Fibroblast of skin of scalp (primary cell): Measurements from ENCODE around the gene PDIA2.
"Not testable (repeated sequence)": the region's sequence is repeated elsewhere in the genome, so short reads cannot be mapped to it uniquely, and the experiment has no call there.

Experiments used
- DNase-seq: peaks from one replicate; pipeline ENCODE4 v3.0.0-alpha.2; 2013

The PDIA2 gene

GRCh38 chr16:301950-302349 lies 19.0 kb downstream of the PDIA2 start:
- DNase-seq, result no peak

GRCh38 chr16:303760-304505 lies 21.0 kb downstream of the PDIA2 start:
- no peak for DNase-seq

DNA sequence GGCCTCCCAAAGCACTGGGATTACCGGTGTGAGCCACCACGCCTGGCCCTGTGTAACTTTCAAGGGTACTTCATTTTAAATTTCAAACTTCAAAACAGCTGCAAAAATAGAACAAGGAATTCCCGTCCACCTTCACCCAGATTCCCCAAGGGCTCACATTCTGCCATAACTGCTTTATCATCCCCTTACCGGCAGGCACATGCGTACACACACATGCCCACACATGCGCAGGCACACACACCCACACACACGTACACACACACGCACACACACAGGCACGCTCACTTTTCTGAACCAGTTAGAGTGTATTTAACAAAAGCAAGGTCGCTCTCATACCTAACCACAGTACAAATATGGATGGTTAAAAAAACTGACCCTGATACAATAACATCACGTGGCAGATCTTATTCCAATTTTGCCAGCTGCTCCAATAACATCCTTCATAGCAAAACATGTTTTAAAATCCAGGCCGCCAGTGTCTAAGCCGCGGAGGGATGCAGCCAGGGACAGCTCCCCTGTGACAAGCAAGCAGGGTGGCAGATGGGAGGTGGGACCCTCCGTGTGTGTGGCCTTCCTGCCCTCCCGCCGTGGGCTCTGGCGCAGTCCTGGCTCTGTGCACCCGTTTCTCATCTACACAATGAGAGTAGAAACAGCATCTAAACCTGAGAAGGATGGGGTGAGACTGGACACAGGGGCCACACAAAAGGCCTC lies 23.1 kb downstream of the PDIA2 start:
- DNase-seq, result no peak

GRCh38 chr16:306911-307370 lies 24.0 kb downstream of the PDIA2 start:
- DNase-seq, result no peak

DNA sequence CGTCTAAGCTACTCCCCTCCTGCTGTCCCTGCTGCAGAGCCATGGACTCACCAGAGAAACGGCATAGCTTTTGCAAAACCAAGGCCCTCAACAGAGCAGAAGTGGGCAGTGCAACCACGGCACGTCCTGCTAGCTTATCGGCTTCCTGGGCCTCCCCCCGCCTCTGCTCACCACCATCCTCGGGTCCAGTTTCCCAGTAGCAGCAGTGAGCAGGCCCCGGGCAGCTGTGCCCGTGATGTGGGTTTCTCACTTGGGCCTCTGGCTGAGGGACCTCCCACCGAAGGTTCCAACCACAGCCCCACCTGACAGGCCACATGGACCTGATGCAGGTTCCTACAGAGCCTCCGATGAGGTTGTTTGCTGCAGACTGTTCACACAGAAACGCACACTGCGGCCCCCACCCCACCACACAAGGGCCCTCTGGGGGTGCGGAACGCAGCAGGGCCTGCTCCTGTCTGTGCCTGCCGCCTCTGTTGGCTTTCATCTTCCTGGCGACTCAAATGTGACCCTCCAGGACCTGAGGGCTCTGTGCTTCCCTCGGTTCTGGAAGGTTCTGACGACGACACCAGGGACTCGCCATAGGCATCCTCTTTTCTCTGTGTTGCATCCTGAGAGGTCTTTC lies 24.8 kb downstream of the PDIA2 start:
- no peak for DNase-seq

DNA sequence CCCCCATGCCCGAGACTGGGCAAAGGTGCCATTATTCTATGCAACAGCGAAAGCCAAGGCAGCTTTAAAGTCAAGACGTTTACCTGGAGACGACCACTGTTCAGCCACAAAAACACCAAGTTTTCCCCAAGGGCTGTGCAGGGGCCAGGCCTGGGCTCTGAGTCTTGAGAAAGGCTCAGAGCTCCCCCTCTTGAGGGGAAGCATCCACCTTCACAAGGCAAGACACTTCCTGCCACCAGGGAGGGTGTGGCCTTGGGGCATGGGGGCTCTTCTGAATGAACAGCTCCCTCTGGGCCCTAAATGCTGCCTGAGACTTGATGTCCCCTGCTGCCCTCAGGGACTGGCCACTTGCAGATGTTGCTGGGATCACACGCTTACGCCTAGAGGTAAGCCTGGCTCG lies 26.5 kb downstream of the PDIA2 start:
- no peak for DNase-seq

DNA sequence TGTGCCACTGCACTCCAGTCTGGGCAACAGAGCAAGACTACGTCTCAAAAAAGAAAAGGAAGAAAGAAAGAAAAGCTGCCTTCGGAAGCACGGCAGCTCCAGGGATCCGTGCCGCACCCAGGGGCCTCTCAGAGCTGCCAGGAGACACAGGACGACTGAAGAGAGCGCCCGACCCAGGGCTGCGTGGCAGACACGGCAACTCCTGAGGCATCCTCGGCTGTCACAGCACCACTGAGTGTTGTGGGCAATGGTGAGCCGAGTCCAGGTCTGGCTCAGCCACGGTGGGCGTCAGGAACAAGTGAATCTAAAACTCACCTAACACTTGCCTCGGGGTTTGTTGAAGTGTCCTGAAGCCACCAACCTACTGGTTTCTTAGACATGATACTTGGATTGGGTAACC lies 28.8 kb downstream of the PDIA2 start:
- no peak for DNase-seq

GRCh38 chr16:314351-314750 lies 31.4 kb downstream of the PDIA2 start:
- no peak for DNase-seq

DNA sequence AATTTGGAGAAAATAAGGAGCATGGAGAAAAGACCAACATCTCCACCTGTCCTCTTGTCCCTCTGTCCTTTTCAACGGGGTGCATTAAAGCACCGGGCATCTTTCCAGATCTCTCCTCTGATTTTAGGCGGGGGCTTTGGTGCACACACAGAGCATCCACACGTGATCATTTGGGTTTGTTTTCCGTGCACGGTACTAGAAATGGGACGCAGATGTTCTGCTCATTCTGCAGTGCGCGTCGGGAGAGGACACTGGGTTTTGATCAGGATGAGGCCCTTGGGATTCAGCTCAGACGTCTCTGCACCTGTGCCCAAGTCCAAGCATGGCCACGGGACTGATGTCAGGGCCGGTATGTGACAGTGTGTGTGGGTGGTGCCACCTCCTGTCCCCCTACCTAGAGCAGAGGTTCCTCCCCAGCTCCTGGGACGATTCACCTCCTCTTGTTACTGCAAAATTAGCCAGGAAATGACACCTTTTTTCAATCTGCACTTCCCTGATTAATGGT lies 31.9 kb downstream of the PDIA2 start:
- DNase-seq, result no peak

DNA sequence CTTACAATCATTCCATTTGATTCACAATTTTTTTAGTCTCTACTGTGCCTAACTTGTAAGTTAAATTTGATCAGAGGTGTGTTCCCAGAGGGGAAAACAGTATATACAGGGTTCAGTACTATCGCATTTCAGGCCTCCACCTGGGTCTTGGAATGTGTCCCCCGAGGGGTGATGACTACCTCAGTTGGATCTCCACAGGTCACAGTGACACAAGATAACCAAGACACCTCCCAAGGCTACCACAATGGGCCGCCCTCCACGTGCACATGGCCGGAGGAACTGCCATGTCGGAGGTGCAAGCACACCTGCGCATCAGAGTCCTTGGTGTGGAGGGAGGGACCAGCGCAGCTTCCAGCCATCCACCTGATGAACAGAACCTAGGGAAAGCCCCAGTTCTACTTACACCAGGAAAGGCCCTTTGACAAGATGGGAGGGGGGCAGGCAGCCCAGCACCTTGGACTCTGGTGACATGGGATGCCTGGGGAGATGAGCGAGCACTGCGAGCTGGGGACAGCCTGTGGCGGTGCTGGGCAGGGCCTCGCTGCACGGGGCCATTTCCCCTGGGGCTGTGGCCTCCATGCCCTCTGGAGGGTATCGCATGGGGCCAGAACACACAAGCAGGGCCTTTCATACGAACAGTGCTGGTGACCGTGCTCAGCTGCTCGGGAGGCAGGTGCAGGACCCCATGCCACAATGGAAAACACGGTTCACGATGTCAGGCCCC lies 33.9 kb downstream of the PDIA2 start:
- DNase-seq, result no peak

GRCh38 chr16:317583-317982 lies 34.6 kb downstream of the PDIA2 start:
- DNase-seq, result no peak

- DNase-seq, result no peak
Measured at GRCh38 chr16:318628-319027, 35.7 kb downstream of the PDIA2 start.

DNA sequence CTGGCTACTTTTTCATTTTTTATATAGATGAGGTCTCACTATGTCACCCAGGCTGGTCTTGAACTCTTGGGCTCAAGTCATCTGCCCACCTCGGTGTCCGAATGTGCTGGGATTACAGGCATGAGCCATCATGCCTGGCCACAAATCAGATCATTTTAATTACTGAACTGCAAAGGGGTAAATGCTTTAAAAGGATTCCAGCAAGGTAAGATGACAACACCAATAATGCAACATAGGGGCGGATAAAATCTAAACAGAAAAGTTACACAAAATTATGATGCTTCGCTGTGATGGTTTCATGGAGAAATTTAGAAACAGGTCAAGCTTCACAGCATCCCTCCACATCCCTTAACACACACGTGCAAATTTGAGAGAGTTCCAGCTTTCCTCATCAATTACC lies 37.2 kb downstream of the PDIA2 start:
- no peak for DNase-seq

- DNase-seq, result no peak
Measured at GRCh38 chr16:321532-321931, 38.6 kb downstream of the PDIA2 start.

DNA sequence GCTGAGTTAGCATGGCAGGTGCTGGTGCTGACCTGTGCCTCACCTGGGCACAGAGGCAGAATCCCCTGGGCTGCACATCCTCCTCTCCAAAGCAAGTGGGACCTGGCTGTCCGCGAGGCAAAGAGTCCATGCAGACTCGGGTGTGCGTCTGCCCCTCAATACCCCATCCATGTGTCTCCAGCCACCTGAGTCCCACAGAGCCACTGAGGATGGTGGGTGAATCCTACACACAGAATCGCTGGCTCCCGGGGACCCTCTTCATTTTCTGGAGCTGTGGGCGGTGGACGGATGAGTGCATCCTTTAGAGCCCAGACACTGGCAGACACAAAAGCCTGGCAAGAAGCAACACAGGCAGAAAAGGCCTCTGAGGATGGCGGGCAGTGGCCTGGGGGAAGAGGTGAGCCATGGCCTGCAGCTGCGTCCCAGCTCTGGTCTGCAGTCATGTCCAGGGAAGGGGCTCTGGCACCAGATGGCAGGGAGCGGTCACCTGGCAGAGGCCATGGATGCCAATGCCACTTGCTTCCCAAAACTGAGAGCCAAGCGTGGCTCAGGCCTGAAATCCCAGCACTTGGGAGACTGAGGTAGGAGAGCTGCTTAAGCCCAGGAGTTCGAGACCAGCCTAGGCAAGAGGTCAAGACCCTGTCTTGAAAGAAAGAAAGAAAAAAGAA lies 39.6 kb downstream of the PDIA2 start:
- no peak for DNase-seq

GRCh38 chr16:324201-324450 lies 41.2 kb downstream of the PDIA2 start:
- no peak for DNase-seq

- no peak for DNase-seq
Measured at GRCh38 chr16:324451-325334, 41.7 kb downstream of the PDIA2 start.

GRCh38 chr16:325375-326145 lies 42.6 kb downstream of the PDIA2 start:
- no peak for DNase-seq

GRCh38 chr16:330741-331140 lies 47.8 kb downstream of the PDIA2 start:
- DNase-seq, result no peak

GRCh38 chr16:331181-331814 lies 48.3 kb downstream of the PDIA2 start:
- DNase-seq, result not testable (repeated sequence)
